Smooth muscle cell (in vitro differentiated cells): ENCODE results near the gene REEP1. TPM values are rescaled to one million over a fixed set of nuclear protein-coding genes. Genes with fewer than 3 reads are reported as not detected.

Experiments used
- DNase-seq: peaks from one replicate; lab custom pipeline; 2025; ENCODE audit not compliant: unreplicated experiment; lab: John Stamatoyannopoulos, UW
- H2AFZ ChIP-seq: fragments of 200-600 bp; sonication (generic); 2 replicates; pipeline ENCODE4 v1.6.0; 2016; ENCODE audit warnings: antibody characterized with exemption, low read depth, mild to moderate bottlenecking
- H3F3A ChIP-seq: fragments of 200-600 bp; sonication (generic); 2 replicates; pipeline ENCODE4 v1.6.0; 2017; ENCODE audit warnings: antibody characterized with exemption, low read depth
- H3K27ac ChIP-seq: fragments of 200-600 bp; sonication (generic); 2 replicates; pipeline ENCODE4 v1.5.1; 2016; ENCODE audit warnings: low read depth, mild to moderate bottlenecking
- H3K27me3 ChIP-seq: fragments of 200-600 bp; sonication (generic); 2 replicates; pipeline ENCODE4 v1.6.1; 2016; ENCODE audit warnings: low read depth, mild to moderate bottlenecking
- H3K36me3 ChIP-seq: fragments of 200-600 bp; sonication (generic); 2 replicates; pipeline ENCODE4 v1.5.1; 2016; ENCODE audit warnings: low read depth
- H3K4me1 ChIP-seq: fragments of 200-600 bp; sonication (generic); 2 replicates; pipeline ENCODE4 v1.5.1; 2016; ENCODE audit warnings: low read depth
- H3K4me2 ChIP-seq: fragments of 200-600 bp; sonication (generic); 2 replicates; pipeline ENCODE4 v1.6.0; 2016; ENCODE audit warnings: mild to moderate bottlenecking
- H3K4me3 ChIP-seq: fragments of 200-600 bp; sonication (generic); 2 replicates; pipeline ENCODE4 v1.5.1; 2016; ENCODE audit warnings: mild to moderate bottlenecking
- H3K79me2 ChIP-seq: fragments of 200-600 bp; sonication (generic); 2 replicates; pipeline ENCODE4 v1.6.0; 2016; ENCODE audit warnings: low read depth, mild to moderate bottlenecking
- H3K9ac ChIP-seq: fragments of 200-600 bp; sonication (generic); 2 replicates; pipeline ENCODE4 v1.6.0; 2016; ENCODE audit warnings: low read depth
- H3K9me3 ChIP-seq: fragments of 200-600 bp; sonication (generic); replicated peaks from 2 replicates; pipeline ENCODE4 v1.5.1; 2016; ENCODE audit warnings: low read depth
- H4K20me1 ChIP-seq: fragments of 200-600 bp; sonication (generic); 2 replicates; pipeline ENCODE4 v1.6.0; 2016; ENCODE audit warnings: low read depth
- CTCF ChIP-seq: fragments of 200-600 bp; sonication (generic); IDR thresholded peaks from 2 replicates; pipeline ENCODE4 v1.5.1; 2017; ENCODE audit warnings: borderline replicate concordance, mild to moderate bottlenecking, antibody characterized with exemption; ENCODE audit not compliant: insufficient read depth, poor library complexity, severe bottlenecking
- whole genome bisulfite sequencing: methylation state at CpG from one replicate; pipeline ENCODE4 v1.1.7; 2016; ENCODE audit warnings: low lambda C conversion rate; 5-methylcytosine and 5-hydroxymethylcytosine counted together
- polyA plus RNA-seq: library from polyadenylated mRNA; unstranded; fragments of >200 nt; fragmentation: Nextera tagmentation; extraction: Ambion mirVana; gene quantifications from 2 replicates; pipeline ENCODE4 v1.2.1, GENCODE V29; 2016
- total RNA-seq: library from RNA; depleted of rRNA; stranded (reverse); fragments of >200 nt; gene quantifications from 2 replicates; pipeline ENCODE4 v1.2.3, GENCODE V29; 2014

The REEP1 gene
- total and polyA plus RNA-seq, 2 experiments from 2014 or later, result not detected

GRCh38 chr2:86290596-86291327, 46.7 kb downstream of the REEP1 start:
- H3K36me3 ChIP-seq, result no peaks in the 10 kb centered on the region
- H3K4me3 ChIP-seq, result no peak overlapping the region
- no peaks in the 10 kb centered on the region for H3K9me3 ChIP-seq
- no peak overlapping the region for H3K4me2 ChIP-seq
- H2AFZ ChIP-seq, result no peak overlapping the region
- DNase-seq, result no peak
- 53% methylated on average over 5 of the region's 5 CpGs for WGBS
- no peaks in the 10 kb centered on the region for H3K79me2 ChIP-seq
- TF ChIP-seq CTCF, result no peak
- no peaks in the 10 kb centered on the region for H4K20me1 ChIP-seq
- H3K27ac ChIP-seq, result no peak overlapping the region
- no peaks in the 10 kb centered on the region for H3K4me1 ChIP-seq
- H3K9ac ChIP-seq, result no peak overlapping the region
- H3F3A ChIP-seq, result no peaks in the 10 kb centered on the region
- no peaks in the 10 kb centered on the region for H3K27me3 ChIP-seq

GRCh38 chr2:86286516-86286915, 50.9 kb downstream of the REEP1 start:
- Histone ChIP-seq H3K27ac (no peak overlapping the region), H3K9ac (no peak overlapping the region), H4K20me1 (no peaks in the 10 kb centered on the region), H3K36me3 (no peaks in the 10 kb centered on the region), H3K4me2 (peak overlapping the region; percentile 27), H3K27me3 (no peaks in the 10 kb centered on the region), H3K79me2 (no peaks in the 10 kb centered on the region), H3K4me1 (peaks cover 10% of the 10 kb centered on the region), H3F3A (no peaks in the 10 kb centered on the region), H2AFZ (no peak overlapping the region), H3K9me3 (no peaks in the 10 kb centered on the region), H3K4me3 (no peak overlapping the region)
- DNase-seq, result no peak
- WGBS, result 17% methylated on average over 3 of the region's 3 CpGs
- TF ChIP-seq CTCF, result no peak

GRCh38 chr2:86285981-86286380, 51.4 kb downstream of the REEP1 start:
- H2AFZ ChIP-seq, result no peak overlapping the region
- no peaks in the 10 kb centered on the region for H3K36me3 ChIP-seq
- H4K20me1 ChIP-seq, result no peaks in the 10 kb centered on the region
- no peak overlapping the region for H3K4me2 ChIP-seq
- no peak overlapping the region for H3K4me3 ChIP-seq
- no peaks in the 10 kb centered on the region for H3K9me3 ChIP-seq
- no peak overlapping the region for H3K27ac ChIP-seq
- H3K79me2 ChIP-seq, result no peaks in the 10 kb centered on the region
- WGBS, result 52% methylated on average over 7 of the region's 7 CpGs
- H3K4me1 ChIP-seq, result peaks cover 10% of the 10 kb centered on the region
- H3F3A ChIP-seq, result no peaks in the 10 kb centered on the region
- TF ChIP-seq CTCF, result no peak
- no peaks in the 10 kb centered on the region for H3K27me3 ChIP-seq
- no peak for DNase-seq
- no peak overlapping the region for H3K9ac ChIP-seq

GRCh38 chr2:86285571-86285970, 51.9 kb downstream of the REEP1 start:
- Histone ChIP-seq H3K9ac (no peak overlapping the region), H3K4me1 (peaks cover 10% of the 10 kb centered on the region), H2AFZ (no peak overlapping the region), H3K27ac (no peak overlapping the region), H3K79me2 (no peaks in the 10 kb centered on the region), H3K36me3 (no peaks in the 10 kb centered on the region), H4K20me1 (no peaks in the 10 kb centered on the region), H3K4me3 (no peak overlapping the region), H3K9me3 (no peaks in the 10 kb centered on the region), H3K27me3 (no peaks in the 10 kb centered on the region), H3F3A (no peaks in the 10 kb centered on the region), H3K4me2 (no peak overlapping the region)
- WGBS, result 39% methylated on average over 3 of the region's 3 CpGs
- no peak for TF ChIP-seq CTCF
- DNase-seq, result no peak
